DMS153 treated with DMSO at 0.1 percent for 48 hours (cell line): ENCODE data around the gene DENND4C.
"Not testable (repeated sequence)": the region's sequence is repeated elsewhere in the genome, so short reads cannot be mapped to it uniquely, and the experiment has no call there.

ENCODE experiments used
- DNase-seq: peaks from one replicate; lab custom pipeline; 2025; ENCODE audit not compliant: unreplicated experiment; lab: John Stamatoyannopoulos, UW

Gene DENND4C

DNA sequence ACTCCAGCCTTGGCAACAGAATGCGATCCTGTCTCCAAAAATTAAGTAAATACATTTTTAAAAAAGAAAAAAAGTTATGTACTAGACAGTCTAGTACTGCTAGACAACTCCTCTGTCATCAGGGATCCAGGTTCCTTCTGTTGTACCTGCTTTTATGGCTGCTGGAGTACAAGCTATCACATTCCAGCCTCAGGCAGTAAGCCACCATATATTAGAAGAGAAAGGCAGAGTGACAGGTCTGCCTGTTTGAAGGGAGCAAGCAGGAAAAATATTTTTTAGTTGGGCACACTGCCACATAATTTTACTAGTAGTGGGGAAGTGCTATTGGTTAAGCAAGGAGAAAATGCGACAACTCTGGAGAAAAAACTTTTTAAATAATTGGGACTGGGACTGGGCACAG, 138.6 kb downstream of the DENND4C start:
- no peak for DNase-seq

DNA sequence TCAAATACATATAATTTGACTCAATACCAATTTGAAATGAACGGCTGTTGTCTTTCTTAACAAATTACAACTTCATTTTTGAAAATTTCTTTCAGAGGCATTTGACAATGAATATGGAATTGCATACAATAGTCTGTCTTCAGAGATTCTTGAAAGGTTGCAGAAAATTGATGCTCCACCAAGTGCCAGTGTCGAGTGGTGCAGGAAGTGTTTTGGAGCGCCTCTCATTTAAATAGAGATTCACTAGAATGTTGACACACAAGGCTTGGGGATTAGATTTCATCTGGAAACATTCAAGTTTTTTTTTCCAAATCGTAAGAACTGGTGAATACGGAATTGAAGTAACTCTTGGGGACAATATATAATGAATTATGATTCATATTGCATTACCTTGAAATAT, 141.4 kb downstream of the DENND4C start:
- no peak for DNase-seq

DNA sequence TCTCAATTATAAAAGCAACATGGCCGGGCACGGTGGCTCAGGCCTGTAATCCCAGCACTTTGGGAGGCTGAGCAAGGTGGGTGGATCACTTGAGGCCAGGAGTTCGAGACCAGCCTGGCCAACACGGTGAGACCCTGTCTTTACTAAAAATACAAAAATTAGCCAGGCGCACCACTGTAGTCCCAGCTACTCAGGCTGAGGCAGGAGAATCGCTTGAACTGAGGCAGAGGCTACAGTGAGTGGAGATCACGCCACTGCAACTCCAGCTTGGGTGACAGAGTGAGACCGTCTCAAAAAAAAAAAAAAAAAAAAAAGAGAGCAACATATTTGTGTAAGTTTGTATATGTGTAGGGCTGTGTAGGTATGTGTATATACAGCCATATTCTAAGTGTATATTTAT, 142.1 kb downstream of the DENND4C start:
- DNase-seq, result no peak

DNA sequence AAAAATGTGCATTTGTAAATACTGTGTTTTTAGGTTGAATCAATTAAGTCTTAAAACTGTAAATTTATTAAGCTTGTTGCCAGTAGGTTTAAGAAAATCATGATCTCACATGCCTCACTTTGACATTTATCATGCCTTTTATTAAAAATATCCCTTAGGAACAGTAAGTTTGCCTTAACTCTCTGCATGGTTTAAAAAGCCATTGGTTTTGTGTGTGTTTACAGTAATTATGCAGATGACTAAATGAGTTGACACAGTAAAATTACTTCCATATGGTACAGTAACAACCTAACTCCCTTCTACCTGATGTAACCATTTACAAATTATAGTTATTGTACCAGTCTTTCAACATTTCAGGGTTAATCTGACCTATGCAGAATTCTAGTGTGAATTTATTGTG, 143.0 kb downstream of the DENND4C start:
- no peak for DNase-seq

DNA sequence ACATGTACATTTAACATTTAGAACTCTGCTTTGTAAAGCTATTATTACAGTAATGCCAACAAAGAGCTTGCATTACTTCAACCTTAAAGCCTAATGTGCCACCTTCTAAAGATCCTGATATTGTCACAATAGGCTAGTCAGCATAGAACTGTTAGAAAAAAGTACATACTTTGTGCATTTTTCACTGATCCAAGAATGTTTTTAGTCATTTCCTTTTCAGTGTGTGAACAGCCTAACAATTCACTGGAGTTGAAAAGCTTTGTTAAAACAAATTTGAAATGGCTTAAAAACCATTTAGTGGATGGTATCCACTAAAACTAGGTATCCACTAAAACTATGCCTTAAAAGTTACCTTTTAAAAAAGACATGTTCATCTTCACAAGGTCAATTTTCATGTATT, 145.0 kb downstream of the DENND4C start:
- no peak for DNase-seq

DNA sequence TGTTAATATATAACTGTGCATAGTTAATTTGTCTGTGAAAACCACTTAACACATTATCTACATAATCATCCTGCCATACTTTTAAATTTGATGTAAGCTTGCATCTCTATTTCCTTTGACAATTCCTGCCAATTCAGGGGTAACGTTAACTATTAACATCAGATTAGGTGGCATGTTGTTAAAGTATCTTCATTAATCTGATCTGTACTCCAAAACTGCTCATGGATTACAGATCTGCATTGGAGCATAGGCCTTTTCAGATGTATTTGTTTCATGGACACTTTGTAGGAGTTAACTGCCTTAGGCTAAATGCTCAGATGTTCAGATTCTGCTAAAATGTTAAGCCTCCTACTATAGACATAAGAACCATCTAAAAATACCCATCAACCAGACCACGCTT, 146.4 kb downstream of the DENND4C start:
- no peak for DNase-seq

DNA sequence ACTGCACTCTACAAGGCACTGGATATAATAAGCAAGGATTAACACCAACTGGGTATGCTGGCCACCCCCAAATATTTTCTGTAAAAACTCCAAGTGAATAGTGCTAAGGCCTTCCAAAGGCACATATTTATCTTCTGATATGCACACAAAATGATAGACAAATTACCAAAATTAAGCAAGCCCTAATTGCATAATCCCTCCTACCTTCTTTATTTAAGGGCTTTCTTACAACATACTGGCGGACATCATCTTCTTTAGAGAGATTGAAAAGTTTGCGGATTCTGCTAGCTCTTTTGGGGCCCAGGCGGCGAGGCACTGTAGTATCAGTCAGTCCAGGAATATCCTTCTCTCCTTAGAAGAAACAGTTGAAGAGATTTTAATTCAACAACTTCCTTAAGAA, 147.7 kb downstream of the DENND4C start:
- no peak for DNase-seq

DNA sequence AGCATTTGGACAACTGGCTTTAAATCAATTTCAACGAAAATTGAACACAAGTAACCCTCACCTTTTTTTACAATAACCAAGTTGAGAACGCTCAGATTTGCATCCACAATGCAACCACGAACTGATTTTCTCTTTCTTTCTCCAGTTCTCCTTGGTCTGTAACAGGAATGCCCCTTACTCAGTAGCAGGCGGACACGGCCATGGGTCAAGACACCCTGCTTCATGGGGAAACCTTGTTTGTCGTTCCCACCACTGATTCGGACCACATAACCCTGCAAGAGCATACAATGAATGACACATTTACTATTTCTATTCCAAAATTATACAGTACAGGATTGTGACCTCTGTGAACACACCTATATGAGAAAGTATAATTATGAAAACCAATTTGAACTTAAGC, 148.2 kb downstream of the DENND4C start:
- no peak for DNase-seq

DNA sequence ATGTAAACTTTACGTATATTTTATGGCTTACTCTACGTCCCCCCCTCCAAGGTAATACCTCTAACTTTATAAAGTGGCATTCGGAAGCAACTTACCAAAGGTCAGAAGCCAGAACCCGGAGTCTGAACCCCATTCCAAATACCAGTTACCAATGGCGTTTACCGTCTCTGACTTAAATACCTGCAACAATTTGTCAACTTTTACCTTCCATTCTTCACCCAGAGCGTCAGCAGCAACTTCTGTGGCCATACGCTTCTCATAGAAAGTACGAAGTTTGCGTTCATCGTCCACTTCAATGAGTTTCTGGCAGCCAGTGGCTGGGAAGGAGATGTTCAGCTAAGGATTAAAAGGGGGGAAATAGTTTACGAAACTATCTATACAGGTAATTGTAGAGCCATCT, 148.8 kb downstream of the DENND4C start:
- no peak for DNase-seq

DNA sequence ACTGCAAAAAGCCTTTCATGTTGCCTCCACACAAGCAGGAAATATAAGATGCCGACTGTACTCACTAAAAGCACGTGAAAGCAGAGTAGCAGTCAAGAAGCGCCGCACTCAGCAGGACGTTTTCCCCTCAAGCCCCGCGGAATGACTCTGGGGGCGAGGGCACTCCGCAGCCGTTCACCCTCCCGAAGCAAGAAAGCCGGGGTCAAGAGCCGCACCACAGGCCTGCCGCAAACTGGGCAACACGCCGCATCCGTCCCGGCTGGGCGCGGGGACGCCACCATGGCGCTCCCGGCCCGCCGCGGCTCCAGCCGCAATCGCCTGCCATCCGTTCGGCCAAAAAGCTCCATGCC, 149.2 kb downstream of the DENND4C start:
- no peak for DNase-seq

DNA sequence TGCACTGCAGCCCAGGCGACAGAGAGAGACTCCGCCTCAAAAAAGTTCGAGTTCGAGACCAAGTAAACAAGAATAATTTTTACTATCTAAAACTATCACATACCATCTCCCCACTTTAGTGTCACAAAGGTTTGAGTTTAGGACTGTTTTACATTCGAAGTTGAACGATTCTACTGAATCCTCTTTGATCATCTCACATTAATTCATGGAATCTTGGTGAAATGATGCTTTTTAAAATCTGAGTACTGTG, 150.3 kb downstream of the DENND4C start:
- DNase-seq, result no peak

DNA sequence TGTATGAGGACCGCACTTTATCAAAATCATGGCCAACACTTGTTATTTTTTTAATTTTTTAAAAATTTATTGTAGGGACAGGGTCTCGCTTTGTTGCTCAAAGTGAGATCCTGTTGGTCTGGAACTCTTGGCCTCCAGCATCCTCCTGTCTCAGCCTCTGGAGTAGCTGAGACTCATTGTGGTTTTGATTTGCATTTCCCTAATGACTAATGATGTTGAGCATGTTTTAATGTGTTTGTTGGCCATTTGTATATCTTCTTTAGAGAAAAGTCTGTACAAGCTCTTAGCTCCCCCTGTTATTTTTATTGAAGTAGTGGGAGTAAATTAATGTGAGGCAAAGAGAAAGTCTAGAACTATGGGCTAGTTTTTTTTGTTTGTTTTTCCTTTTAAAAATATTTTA, 151.2 kb downstream of the DENND4C start:
- no peak for DNase-seq

DNA sequence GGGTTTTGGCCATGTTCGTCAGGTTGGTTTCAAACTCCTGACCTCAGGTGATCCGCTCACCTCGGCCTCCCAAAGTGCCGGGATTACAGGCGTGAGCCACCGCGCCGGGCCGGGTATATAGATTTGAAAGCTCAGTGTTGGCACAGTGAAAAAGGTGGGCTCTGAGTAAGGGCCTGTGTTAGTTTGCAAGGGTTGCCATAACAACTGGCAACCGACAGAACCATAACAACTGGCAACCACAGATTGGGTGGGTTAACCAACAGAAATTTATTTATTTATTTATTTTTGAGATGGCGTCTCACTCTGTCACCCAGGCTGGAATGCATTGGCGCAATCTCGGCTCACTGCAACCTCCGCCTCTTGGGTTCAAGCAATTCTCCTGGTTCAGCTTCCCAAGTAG, 154.7 kb downstream of the DENND4C start:
- not testable (repeated sequence) for DNase-seq

DNA sequence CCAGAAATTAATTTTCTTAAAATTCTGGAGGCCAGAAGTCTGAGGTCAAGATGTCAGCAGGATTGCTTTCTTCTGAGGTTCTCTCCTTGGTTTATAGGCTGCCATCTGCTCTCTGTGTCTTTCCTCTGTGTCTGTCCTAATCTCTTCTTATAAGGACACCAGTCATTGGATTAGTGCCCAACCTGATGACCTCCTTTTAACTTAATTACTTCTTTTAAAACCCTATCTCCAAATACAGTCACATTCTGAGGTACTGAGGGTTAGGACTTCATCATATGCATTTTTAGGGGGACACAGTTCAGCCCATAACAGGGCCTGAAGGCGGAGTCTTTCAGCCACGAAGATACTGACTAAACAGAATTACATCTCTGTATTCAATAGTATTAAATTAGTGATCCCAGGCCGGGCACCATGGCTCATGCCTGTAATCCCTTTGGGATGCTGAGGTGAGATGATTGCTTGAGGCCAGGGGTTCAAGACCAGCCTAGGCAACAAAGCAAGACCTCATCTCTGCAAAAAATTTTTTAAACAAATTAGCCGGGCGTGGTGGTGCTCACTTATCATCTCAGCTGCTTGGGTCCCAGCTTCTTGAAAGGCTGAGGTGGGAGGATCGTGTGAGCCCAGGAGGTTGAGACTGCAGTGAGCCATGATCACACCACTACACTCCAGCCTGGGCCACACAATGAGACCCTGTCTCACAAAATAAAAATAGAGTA, 155.5 kb downstream of the DENND4C start:
- no peak for DNase-seq

DNA sequence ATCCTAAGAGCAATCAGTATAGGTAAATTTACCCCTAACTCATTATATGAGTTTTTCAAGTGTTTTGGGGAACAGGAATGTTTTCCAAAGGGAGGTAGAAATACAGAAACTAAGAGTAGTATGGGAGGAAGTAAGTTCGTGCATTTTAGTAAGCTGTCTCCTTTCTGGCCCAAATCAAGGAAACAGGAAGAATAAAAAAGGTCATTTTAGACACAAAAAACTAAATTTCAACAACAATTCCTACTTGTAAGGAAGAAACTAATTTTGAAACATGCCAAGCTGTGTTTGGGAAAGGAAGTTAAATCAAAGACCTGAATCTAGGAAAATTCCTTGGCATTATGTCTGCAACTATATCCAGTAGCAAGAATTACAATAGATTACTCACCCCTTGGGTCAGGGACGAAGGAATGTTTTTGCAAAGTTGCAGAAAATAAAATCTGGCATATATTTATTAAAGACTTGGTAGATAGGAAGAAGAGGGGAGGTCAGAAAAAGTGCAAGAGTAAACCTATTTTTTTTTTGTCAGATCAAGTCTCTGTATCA, 156.1 kb downstream of the DENND4C start:
- DNase-seq, result no peak

DNA sequence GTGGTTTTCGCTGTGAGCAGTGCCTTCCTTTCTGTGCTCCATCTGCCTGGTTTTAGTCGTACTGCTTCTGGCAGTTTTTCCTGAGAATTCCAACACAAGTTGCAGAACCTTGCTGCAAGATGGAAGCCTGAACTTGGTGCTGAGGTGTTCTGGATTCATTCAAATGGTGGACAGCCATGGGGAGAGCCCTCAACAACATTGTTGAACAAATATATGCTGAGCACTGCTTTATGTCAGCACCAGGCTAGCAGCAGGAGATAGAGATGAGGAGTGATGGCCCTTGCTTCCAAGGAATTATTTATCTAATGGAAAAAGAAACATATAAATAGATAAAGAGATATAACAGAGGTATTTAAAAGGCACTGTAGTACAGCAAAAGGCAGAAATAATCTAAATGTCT, 156.8 kb downstream of the DENND4C start:
- no peak for DNase-seq

DNA sequence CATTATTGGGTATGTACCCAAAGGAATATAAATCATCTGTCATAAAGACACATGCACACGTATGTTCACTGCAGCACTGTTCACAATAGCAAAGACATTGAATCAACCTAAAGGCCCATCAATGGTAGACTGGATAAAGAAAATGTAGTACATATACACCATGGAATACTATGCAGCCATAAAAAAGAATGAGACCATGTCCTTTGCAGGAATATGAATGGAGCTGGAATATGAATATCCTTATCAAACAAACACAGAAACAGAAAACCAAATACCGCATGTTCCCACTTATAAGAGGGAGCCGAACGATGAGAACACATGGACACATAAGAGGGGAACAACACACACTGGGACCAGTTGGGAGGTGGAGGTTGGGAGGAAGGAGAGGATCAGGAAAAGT, 159.0 kb downstream of the DENND4C start:
- DNase-seq, result not testable (repeated sequence)

DNA sequence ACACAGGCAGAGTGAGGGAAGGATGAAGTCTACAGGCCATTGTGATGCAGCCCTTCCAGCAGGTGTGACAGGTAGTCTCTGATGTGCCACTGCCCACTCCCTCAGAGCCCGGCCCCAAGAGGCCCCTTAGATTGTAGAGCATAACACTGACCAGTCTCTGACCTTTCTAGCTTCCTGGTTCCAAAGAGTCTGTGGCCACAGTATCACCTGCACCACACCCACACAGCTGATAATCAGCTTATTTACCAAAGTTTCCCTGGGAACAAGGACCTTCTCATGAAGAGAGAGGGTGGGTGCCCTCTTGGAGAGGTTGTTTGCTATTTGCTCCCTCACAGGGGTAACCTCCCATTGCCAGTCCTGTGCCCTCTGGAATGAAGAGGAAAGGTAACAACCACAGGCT, 167.4 kb downstream of the DENND4C start:
- no peak for DNase-seq

DNA sequence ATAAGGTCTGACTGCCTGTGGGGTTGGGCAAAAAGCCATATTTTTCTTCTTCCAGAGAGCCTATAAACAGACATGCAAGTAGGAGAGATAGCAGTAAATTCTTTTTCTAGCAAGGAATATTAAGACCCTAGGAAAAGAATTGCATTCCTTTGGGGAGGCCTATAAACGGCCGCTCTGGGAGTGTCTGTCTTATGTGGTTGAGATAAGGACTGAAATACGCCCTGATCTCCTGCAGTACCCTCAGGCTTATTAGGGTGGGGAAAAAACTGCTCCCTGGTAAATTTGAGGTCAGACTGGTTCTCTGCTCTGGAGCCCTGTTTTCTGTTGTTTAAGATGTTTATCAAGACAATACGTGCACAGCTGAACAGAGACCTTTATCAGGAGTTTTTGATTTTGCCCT, 172.7 kb downstream of the DENND4C start:
- not testable (repeated sequence) for DNase-seq

DNA sequence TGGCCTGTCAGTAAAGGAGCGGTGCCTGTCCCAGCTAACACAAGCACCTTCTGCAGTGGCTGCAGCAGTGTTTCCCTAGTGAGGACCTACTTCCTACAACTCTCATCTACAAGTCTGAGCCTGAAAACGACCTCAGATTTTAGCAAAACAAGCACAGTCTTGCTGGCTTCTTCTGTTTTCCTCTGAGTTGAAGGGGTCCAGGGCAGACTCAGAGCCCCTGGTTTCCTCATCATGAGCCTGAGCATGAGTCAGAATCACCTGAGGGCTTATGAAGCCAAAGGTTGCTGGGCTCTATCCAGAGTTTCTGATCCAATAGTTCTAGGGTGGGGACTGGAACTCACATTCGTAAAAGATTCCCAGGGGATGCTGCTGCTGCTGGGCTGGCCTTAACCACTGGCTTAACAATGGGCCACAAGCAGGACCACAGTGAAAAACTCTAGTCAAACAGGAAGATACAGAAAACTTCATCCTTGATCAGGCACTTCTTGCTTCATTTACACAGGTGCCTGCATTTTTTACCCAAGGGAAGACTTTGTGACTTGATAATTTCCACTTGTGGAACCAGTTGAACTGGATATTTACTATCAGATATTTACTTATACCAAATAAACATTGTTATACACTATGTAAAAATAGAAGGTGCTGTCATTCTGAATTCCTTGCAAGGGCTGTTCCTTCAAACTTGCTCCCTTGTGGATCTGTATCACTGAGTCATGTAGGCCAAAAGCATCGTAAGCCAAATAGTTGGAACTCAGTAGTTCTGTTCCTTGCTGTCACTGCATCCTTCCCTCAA, 174.0 kb downstream of the DENND4C start:
- no peak for DNase-seq

DNA sequence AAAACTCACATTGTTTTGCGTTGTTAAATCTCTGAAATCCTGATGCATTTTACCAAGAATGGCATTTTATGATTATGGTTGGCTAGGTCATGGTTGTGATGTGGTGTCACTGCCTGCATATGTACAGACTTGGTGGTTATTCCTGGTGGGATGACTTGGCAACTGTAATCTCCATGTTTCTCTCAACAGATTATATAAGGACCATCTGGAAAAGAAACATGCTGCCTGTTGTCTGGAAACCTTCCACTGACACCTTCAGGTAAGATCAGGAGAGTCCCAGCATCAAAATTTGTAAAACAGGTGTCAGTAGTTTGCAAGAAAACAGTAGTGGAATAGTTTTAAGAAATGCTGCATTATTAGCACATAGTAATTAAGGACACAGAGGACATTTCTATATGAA, 175.3 kb downstream of the DENND4C start:
- no peak for DNase-seq

DNA sequence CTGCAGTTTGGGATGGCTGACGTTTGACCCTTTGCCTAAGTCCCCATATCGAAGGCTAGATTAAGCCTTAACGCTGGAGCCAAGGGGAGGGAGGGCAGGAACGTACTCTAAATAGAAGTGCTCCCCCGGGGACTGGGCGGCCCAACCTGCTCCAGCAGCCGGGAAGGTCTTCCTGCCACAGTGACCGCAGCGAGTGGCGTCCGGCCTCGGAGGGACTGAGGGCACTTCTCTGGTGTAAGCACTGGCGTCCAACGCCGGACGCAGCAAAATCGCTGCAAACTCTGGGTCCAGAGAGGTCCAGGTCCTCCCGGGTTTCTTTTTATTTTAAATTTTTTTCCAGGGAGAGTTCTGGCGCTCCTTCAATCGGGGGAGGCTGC, 177.8 kb downstream of the DENND4C start:
- no peak for DNase-seq
